Stimulated activated CD8-positive, alpha-beta memory T cell treated with anti-CD3 and anti-CD28 coated beads, Interleukin-12 subunit alpha, Interleukin-12 subunit beta, amount 100 ng/mL, for 4 hours (primary cell): ENCODE measurements around the gene CLSTN2.

Experiments used
- DNase-seq: peaks from one replicate; pipeline ENCODE4 v3.0.0-alpha.2; 2020; ENCODE audit warnings: low read depth

CLSTN2 gene

DNA sequence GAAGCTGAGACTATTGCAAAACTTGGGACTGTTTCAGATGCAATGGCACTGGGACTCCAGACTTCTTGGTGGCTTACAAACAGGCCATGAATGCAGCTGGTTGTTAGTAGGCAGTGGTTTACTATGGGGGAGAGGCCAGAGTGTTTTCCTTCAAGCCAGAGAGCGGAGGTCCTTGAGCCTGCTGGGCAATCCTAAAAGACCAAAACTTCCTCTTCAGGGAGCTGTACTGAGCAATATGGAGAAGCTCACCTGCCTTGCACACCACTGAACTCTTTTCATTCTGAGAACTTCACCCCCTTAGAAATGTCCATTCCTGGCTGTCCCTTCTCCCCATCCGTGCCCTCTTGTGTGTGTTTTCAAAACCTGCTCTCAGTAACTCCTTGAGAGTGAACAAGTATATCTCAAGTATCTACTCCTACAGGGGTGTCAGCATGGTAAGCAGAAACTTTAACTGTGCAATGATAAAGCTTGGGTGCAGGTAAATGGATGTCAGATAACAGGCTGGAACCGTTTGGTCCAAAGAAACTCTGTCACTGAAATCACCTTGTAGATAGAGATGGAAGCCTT is 213.9 kb downstream of the CLSTN2 start:
- no peak for DNase-seq

DNA sequence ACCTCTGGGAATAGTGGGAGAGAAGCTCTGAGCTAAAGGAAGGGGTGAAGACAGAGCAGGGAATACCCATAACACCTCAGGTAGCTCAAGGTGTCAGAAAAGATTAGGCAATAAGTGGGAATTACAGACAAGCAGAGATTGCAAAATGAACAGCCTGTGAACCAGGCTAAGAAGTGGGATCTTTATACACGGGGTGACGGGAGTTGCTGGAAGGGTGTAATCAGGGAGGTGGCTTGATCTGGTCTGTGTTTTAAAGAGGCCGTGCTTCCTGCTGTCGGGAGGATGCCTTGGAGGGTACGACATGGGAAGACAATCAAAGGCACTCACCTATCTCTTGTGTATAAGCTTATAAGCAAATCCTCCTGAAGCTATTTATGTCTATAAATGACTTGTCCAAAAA is 216.3 kb downstream of the CLSTN2 start:
- DNase-seq: no peak

GRCh38 chr3:140152851-140153639 is 218.1 kb downstream of the CLSTN2 start:
- DNase-seq: no peak

DNA sequence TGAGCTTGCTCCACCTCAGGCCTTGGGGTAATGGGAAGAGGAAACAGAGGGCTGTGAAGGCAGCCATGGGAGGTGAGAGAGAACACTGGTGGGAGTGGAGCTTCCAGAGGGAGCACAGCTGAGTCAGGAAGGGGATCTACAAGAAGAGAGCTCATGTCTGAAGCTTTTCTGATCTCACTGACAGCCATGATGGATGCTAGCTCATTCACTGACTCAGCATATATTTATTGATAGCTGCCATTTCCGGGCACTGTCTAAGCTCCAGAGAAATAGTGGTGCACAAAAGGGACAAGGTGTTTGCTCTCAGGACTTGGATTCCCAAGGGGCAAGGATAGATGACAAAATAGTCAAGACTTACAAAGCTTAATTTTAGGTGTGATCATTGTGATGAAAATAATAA is 218.8 kb downstream of the CLSTN2 start:
- no peak for DNase-seq

GRCh38 chr3:140157161-140157560 is 222.2 kb downstream of the CLSTN2 start:
- no peak for DNase-seq

DNA sequence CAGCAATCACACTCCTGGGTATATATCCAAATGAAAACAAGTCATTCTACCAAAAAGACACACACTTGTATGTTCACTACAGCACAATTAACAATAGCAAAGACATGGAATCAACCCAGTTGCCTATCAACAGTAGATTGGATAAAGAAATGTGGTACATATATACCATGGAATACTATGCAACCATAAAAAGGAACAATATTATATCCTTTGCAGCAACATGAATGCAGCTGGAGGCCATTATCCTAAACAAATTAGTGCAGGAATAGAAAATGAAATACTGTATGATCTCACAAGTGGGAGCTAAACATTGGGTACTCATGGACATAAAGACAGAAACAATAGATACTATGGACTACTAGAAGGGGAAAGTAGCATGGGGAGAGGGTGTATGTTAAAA is 224.7 kb downstream of the CLSTN2 start:
- no peak for DNase-seq

DNA sequence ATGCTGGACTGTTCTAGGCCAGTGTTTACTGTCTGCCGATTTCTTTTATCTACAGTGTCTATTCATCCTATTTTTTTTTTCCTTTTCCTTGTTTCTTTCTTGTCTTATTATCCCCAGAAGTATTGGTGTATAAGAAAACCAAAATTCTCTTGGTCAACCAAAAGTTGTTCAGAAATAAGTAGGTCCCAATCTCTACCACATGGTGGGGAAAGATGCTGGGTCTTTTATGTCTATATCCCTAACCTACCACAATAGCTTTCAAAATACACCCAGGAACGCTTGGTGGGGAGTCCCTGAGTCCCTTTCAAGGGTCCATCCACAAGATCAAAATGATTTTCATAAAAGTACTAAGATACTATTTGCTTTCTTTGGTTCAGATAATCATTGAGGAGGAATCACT is 225.6 kb downstream of the CLSTN2 start:
- no peak for DNase-seq

DNA sequence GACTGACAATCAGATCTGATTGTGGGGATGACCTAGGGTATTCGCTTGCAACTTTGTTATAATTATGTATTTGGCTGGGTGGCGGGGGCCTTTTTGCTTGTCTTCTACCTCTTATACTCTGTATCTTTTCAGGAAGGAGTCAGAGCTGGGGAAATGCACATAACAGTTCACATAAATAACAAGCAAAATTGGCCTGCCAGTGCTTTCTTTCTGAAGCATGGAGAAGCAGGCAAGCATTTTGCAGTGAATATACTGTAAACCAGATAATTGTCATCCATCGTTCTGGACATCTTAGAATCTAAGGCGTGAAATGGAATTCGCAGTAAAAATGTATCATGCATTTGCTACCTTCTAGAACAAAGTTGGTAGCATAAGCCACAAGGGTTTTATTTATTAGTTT is 227.6 kb downstream of the CLSTN2 start:
- DNase-seq: no peak

DNA sequence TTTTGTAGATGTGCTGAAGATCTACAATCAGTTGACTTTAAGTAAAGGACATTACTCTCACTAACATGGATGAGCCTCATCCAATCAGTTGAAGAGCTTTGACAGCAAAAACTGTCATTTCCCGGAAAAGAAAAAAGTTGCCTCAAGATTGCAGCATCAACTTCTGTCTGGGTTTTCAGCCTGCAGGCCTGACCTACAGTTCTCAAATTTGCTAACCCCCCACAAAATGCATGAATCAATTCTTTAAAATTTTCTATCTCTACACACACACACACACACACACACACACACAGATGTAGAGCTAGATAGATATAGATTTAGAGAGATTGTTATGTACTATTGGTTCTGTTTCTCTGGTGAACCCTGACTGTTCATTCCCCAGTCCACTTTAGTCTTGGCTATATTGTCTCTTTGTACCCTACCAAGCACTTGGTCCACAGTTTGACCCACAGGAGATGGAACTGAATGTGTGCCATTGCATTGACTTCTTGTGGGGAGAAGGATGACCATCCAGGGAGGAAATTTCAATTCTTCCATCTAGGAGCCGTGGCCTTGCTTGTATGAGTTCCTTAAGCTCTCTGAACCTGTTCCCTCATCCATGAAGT is 228.3 kb downstream of the CLSTN2 start:
- no peak for DNase-seq

- DNase-seq: no peak
Measured at GRCh38 chr3:140164156-140164555, 229.2 kb downstream of the CLSTN2 start.

DNA sequence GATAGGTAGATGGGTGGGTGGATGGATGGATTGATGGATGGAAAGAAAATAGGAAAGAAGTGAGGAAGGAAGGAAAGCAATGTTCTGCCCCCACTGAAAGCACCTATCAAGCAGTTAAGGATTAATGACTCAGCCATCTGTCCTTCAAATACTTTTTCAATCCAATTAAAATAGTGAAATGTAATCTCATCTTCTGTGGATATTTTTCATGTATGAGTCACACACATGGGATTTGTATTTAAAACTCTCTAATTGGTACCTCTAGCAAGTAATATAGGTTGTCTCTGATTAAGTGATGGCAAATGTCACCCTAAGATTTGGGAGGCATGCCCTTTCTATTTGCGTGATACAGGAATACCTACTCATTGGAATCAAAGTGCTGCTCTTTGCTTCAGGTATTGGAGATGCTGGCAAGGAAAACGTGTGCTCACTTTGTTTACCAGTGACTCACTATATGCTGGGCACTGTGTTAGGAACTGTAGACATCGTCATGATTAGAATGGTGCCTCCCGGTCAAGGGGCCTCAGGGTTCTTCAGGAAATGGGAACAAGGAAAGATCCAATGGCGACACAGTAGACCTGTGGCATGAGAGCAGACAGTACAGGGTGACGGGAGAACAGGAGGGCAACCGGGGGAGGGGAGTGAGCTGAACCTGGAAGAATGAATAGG is 230.1 kb downstream of the CLSTN2 start:
- no peak for DNase-seq

GRCh38 chr3:140165781-140166180 is 230.8 kb downstream of the CLSTN2 start:
- DNase-seq: no peak

DNA sequence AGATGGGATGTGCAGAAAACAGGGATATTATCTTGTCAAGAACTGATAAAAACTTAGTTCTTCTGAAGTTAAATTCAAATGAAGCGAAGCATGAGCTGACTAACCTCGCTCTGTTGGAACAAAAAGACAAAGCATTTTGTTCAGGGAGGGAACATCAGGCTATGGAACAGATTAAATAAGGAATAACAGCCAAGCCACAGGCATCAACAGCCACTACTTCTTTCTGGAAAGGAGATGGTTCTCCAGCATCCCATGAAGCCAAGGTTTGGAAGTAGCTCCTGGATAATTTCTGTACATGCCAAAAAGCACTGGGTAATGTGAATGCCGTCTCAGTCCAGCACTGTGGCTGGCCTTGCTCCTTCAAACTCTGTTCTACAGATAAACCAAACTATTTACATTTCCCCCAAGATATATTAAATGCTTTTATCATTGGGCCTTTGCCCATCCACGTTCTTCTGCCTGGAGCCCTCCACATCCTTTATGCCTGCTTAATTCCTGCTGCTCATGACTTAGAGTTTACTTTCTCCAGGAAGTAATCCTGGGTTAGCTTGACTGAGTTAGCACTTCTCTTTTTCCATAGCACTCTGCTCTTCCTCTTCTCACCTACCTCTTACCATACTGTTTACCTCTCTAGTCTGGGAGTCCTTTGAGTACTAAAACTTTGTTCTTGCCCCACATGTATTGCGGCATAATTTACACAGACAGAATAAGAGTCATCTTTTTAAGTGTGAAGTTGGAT is 232.0 kb downstream of the CLSTN2 start:
- no peak for DNase-seq

DNA sequence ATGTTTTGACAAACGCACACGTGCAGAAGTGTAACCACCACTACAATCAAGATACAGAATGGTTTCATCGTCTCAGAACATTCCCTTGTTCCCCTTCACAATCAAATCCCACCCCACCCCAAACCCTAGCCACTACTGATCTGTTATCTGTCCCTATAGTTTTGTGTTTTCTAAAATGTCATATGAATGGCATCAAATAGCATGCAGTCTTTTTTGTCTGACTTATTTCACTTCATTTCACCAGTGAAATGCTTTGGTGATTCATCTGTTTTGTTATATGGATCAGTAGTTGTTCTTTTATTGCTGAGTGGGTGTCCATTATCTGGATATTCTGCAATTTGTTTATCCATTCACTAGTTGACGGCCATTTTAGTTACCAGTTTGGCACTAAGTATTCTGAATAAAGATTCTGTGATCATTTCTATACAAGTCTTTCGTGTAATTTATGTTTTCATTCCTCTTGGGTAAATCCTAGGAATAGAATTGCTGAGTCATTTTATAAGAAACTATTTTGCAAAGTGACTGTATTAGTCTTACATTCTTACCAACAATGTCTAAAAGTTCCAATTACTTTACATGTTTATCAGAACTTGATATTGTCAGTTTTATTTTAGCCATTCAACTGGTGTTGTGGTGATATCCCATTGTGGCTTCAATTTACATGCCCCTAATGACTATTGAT is 232.8 kb downstream of the CLSTN2 start:
- no peak for DNase-seq

DNA sequence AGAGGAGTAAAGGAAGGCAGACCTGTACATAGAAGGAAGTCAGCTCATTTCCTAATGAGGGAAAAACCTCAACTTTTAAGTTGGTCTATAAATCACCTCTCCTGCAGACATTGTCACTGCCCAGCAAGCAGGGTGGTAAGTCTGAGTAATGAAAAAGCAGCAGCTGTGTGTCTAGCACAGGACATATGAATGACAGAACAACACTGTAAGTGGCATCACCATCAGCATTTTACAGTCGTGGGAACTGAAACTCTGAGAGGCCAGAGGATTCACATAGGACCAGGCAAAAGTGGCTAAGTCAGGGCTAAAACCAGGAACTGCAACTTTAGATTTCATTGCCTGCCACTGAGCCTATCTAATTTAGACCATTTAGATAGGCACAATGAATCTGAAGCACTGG is 235.6 kb downstream of the CLSTN2 start:
- no peak for DNase-seq

- DNase-seq: no peak
Measured at GRCh38 chr3:140176526-140176925, 241.5 kb downstream of the CLSTN2 start.

DNA sequence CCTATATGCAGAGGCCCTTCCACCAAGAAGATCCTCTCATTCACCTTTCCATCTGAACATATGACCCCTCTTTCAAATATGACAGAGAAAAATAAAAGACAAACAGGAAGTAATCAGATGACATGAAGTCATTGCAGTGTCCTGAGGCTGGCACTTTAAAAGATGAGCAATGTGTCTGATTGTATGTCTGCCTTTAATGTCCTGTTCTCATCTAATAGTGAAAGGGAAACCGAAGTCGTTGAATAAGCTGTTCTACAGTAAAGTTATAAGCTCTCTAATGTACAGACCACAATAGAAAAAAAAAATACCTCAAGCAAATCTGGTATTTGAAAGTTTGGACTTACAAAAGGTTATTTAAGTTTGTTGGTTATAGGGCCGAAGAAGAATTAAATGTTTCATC is 243.0 kb downstream of the CLSTN2 start:
- DNase-seq: no peak

DNA sequence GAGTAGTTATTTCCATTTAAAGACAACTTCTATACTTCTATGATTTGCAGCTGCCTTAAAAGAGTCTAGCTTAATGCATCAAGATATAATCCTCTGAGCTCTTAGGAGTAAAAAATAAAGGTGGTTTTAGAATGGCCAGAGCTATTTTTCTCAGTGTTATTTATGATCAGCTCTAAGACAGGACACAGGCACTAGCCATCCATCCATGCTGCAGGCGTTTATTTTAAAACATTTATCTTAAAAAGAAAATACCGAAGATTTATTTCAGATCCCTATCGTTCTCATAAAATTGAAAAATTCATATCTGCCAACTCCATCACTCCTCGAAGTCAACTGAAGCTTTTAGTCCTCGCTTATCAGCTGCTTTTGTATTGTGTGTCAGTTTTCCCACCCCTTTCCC is 243.5 kb downstream of the CLSTN2 start:
- no peak for DNase-seq

- no peak for DNase-seq
Measured at GRCh38 chr3:140180603-140181002, 245.6 kb downstream of the CLSTN2 start.

- DNase-seq: no peak
Measured at GRCh38 chr3:140185375-140185774, 250.4 kb downstream of the CLSTN2 start.

GRCh38 chr3:140186421-140186920 is 251.5 kb downstream of the CLSTN2 start:
- DNase-seq: no peak

- no peak for DNase-seq
Measured at GRCh38 chr3:140187028-140187427, 252.0 kb downstream of the CLSTN2 start.
